Stimulated activated effector memory CD8-positive, alpha-beta T cell treated with anti-CD3 and anti-CD28 coated beads, Interleukin-12 subunit alpha, Interleukin-12 subunit beta, amount 100 ng/mL, for 72 hours (primary cell): ENCODE results near the gene FKBP5.

Experiments used
- ATAC-seq: fragments of 150-1000 bp; cut with Tn5 transposase; 2 replicates; pipeline ENCODE4 v1.10.0; 2021
- DNase-seq, 2 donors: peaks; one replicate each; pipeline ENCODE4 v3.0.0; 2021 to 2022; ENCODE audit warnings: low spot score in 2 of 2
- H3K27ac Mint-ChIP-seq: one replicate; pipeline ENCODE4 v1.8.0; 2022; ENCODE audit warnings: mild to moderate bottlenecking, mixed read lengths
- H3K36me3 Mint-ChIP-seq: one replicate; pipeline ENCODE4 v1.8.0; 2022; ENCODE audit warnings: mild to moderate bottlenecking, mixed read lengths
- H3K4me1 Mint-ChIP-seq: one replicate; pipeline ENCODE4 v1.8.0; 2022; ENCODE audit warnings: mixed read lengths
- H3K4me3 Mint-ChIP-seq: one replicate; pipeline ENCODE4 v1.8.0; 2022; ENCODE audit warnings: mild to moderate bottlenecking, mixed read lengths
- H3K9me3 Mint-ChIP-seq: one replicate; pipeline ENCODE4 v1.8.0; 2022; ENCODE audit warnings: mixed read lengths

FKBP5 gene

DNA sequence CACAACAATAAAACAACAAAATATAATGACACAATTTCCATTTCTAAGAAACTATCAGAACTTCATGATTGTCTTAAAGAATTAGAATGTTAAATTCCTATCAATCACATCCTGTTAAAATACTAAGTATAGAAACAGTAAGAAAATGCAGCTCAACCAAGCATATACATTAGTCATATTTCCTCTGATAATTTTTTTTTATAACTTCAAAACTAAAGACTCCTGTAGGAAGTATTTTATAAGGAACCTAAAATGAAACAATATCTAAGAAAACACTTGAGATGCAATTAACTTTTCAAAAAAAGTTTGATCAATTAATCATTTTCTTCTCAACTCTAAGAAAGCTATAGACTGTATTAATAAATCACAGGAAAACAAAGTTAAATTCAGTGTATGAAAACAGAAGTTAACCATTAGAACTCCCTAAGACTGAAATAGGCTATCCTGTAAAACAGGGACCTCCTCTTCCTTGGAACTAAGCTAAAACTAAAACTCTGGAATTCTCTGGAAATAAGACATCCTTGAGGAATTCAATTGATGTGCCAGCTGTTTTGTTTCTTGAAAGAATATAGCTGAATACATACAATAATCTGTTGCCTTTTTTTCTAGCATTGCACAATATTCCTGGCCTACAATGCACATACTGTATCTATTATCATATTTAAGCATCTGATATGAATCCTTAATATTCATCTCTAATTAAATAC lies 19.8 kb downstream of the FKBP5 start:
- H3K4me3 Mint-ChIP-seq, result peak overlapping the region; percentile 59
- peaks cover 18% of the 10 kb centered on the region for H3K4me1 Mint-ChIP-seq
- peak overlapping the region; percentile 94 for H3K27ac Mint-ChIP-seq
- no peaks in the 10 kb centered on the region for H3K9me3 Mint-ChIP-seq
- no peaks in the 10 kb centered on the region for H3K36me3 Mint-ChIP-seq
- DNase-seq (no peak), ATAC-seq (no peak)

DNA sequence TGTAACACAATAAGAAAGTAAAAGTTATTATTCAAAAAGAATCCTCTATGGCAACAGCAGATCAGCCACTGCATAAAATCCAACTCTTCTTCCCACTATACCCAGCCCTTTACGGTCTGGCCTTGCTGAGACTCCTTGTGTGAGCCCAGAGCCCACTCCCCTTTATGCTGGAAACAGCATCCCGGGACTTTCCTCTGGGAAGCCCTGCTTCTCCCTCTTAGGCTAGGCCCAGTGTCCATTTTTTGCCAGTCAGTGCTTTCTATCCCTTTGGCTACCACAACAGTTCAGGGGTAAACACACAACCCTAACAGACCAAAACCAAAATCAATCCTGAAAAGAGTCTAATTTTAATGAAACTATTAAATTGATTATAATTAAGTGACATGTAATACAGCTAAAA lies 20.6 kb downstream of the FKBP5 start:
- Mint-ChIP-seq H3K36me3 (no peaks in the 10 kb centered on the region), H3K27ac (peak overlapping the region; percentile 94), H3K4me1 (peaks cover 15% of the 10 kb centered on the region), H3K4me3 (peak overlapping the region; percentile 59), H3K9me3 (no peaks in the 10 kb centered on the region)
- ATAC-seq (no peak), DNase-seq (no peak)

GRCh38 chr6:35665573-35665972 lies 23.1 kb downstream of the FKBP5 start:
- H3K27ac Mint-ChIP-seq, result no peak overlapping the region
- H3K9me3 Mint-ChIP-seq, result no peaks in the 10 kb centered on the region
- DNase-seq, result no peak
- peaks cover 15% of the 10 kb centered on the region for H3K4me1 Mint-ChIP-seq
- H3K36me3 Mint-ChIP-seq, result no peaks in the 10 kb centered on the region
- peak; percentile 76 for ATAC-seq
- H3K4me3 Mint-ChIP-seq, result no peak overlapping the region

- no peak overlapping the region for H3K4me3 Mint-ChIP-seq
- no peak overlapping the region for H3K27ac Mint-ChIP-seq
- H3K9me3 Mint-ChIP-seq, result no peaks in the 10 kb centered on the region
- H3K4me1 Mint-ChIP-seq, result peaks cover 15% of the 10 kb centered on the region
- DNase-seq, result no peak
- ATAC-seq, result peak; percentile 82
- H3K36me3 Mint-ChIP-seq, result no peaks in the 10 kb centered on the region
Measured at GRCh38 chr6:35664945-35665344, 23.8 kb downstream of the FKBP5 start.

GRCh38 chr6:35663447-35664235 lies 25.1 kb downstream of the FKBP5 start:
- Mint-ChIP-seq H3K36me3 (no peaks in the 10 kb centered on the region), H3K4me1 (peaks cover 5% of the 10 kb centered on the region), H3K4me3 (no peak overlapping the region), H3K9me3 (no peaks in the 10 kb centered on the region), H3K27ac (no peak overlapping the region)
- DNase-seq (no peak), ATAC-seq (peak; percentile 70)

- Mint-ChIP-seq H3K4me3 (no peak overlapping the region), H3K4me1 (peaks cover 2% of the 10 kb centered on the region), H3K9me3 (no peaks in the 10 kb centered on the region), H3K36me3 (no peaks in the 10 kb centered on the region), H3K27ac (no peak overlapping the region)
- no peak for DNase-seq
- no peak for ATAC-seq
Measured at GRCh38 chr6:35662999-35663398, 25.7 kb downstream of the FKBP5 start.

DNA sequence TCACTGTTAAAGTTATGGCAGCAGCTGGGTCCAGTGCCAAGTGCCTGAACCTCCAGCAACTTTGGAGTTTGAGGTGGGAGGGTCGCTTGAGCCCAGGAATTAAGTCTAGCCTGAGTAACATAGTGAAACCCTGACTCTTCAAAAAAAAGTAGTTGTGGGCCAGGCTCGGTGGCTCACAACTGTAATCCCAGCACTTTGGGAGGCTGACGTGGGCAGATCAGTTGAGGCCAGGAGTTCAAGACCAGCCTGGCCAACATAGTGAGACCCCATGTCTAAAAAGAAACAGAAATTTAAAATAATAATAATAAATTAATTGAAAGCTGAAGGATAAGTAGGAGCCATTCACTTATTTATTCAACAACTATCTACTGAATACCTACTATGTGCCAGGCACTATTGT lies 33.8 kb downstream of the FKBP5 start:
- H3K36me3 Mint-ChIP-seq, result no peaks in the 10 kb centered on the region
- DNase-seq (no peak), ATAC-seq (no peak)
- no peak overlapping the region for H3K4me3 Mint-ChIP-seq
- no peak overlapping the region for H3K27ac Mint-ChIP-seq
- H3K4me1 Mint-ChIP-seq, result peaks cover 12% of the 10 kb centered on the region
- no peaks in the 10 kb centered on the region for H3K9me3 Mint-ChIP-seq

DNA sequence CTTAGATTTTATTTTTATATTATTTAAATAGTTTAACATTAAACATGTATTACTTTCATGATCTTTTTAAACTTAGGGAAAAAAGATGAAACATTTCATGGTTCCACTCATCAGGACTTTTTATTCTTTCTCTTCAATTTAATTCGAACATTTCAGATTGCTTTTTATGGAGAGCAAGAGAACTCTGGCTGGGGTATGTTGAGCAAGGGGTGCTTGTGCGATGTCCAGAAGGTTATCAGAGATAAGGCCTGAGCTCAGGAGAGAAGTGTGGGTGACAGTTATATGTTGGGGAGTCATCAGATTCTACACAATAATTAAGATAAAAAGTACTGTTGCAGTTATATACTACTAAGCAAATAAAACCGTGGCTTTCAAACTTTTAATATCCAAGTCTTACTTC lies 37.5 kb downstream of the FKBP5 start:
- ATAC-seq, result no peak
- Mint-ChIP-seq H3K4me3 (no peak overlapping the region), H3K9me3 (no peaks in the 10 kb centered on the region), H3K4me1 (peaks cover 23% of the 10 kb centered on the region), H3K27ac (no peak overlapping the region), H3K36me3 (no peaks in the 10 kb centered on the region)
- DNase-seq, result no peak

- H3K27ac Mint-ChIP-seq, result no peak overlapping the region
- H3K4me3 Mint-ChIP-seq, result no peak overlapping the region
- peaks cover 28% of the 10 kb centered on the region for H3K4me1 Mint-ChIP-seq
- H3K36me3 Mint-ChIP-seq, result peaks cover 5% of the 10 kb centered on the region
- DNase-seq (no peak), ATAC-seq (no peak)
- no peaks in the 10 kb centered on the region for H3K9me3 Mint-ChIP-seq
Measured at GRCh38 chr6:35650015-35650414, 38.7 kb downstream of the FKBP5 start.

DNA sequence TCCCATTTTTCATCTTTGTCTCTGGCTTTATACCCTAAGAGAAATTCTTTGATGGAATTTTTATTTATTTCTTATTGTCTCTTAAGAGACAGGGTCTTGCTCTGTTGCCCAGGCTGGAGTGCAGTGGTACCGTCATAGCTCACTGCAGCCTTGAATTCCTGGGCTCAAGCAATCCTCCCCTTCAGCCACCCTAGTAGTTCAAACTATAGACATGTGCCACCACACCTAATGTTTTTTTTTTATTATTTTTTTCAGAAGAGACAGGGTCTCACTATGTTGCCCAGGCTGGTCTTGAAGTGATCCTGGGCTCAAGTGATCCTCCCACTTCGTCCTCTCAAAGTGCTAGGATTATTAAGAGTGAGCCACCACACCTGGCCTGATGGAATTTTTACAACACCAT lies 40.5 kb downstream of the FKBP5 start:
- no peak for ATAC-seq
- no peak for DNase-seq
- Mint-ChIP-seq H3K9me3 (no peaks in the 10 kb centered on the region), H3K36me3 (peaks cover 6% of the 10 kb centered on the region), H3K4me1 (peaks cover 31% of the 10 kb centered on the region), H3K4me3 (no peak overlapping the region), H3K27ac (no peak overlapping the region)

DNA sequence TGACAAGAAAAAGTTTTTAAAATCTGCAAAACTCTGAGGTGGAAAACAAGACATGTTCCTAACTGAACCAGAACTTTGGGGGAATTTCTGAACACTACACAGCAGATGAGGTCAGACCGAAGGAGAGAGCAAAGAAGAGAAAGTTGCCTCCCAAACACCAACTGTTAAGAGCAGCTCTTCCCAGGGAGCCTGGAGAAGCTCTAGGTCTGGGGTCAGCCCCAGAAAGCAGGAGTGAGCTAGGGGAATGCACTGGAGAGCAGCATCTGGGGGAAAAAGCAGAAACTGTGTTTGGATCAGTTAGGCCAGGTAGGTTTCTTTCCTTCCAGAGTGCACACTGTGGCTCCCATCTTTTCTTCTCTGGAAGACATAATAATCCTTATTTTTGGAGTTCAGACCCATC lies 41.3 kb downstream of the FKBP5 start:
- H3K36me3 Mint-ChIP-seq, result peaks cover 10% of the 10 kb centered on the region
- H3K27ac Mint-ChIP-seq, result peak overlapping the region; percentile 61
- ATAC-seq (no peak), DNase-seq (no peak)
- no peaks in the 10 kb centered on the region for H3K9me3 Mint-ChIP-seq
- peaks cover 31% of the 10 kb centered on the region for H3K4me1 Mint-ChIP-seq
- H3K4me3 Mint-ChIP-seq, result no peak overlapping the region

- Mint-ChIP-seq H3K4me1 (peaks cover 25% of the 10 kb centered on the region), H3K4me3 (no peak overlapping the region), H3K27ac (no peak overlapping the region), H3K36me3 (peaks cover 48% of the 10 kb centered on the region), H3K9me3 (no peaks in the 10 kb centered on the region)
- DNase-seq (no peak), ATAC-seq (no peak)
Measured at GRCh38 chr6:35643162-35643535, 45.6 kb downstream of the FKBP5 start.

DNA sequence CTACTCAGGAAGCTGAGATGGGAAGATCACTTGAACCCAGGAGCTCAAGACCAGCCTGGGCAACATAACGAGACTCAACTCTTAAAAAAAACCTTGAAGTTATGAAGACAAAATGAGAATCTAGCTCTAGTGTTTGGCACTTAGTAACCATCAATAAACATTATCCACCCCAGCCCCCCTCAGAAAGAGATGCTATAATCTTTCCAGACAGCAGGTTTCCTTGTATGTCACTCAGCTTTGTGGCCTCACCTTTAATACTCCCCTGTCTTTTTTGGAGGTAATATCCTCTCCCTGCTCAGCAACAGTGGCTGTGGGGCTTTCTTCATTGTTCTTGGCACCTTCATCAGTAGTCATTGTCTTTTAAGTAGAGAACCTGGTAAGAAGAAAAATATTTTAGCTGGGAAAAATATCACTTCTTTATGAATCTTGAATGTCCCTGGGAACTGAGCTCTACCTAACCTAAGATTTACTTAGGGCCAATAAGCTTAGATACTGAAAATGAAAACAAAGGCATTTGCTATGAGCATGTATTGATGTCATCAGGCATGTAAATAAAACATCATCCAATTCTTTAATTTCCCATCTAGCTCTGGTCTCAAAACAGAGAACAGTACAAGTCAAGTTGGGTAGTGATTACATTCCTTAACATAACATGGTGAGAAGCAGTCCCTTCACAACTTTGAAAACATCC lies 46.1 kb downstream of the FKBP5 start:
- H3K4me1 Mint-ChIP-seq, result peaks cover 24% of the 10 kb centered on the region
- H3K27ac Mint-ChIP-seq, result no peak overlapping the region
- H3K36me3 Mint-ChIP-seq, result peaks cover 53% of the 10 kb centered on the region
- no peaks in the 10 kb centered on the region for H3K9me3 Mint-ChIP-seq
- DNase-seq (no peak), ATAC-seq (no peak)
- no peak overlapping the region for H3K4me3 Mint-ChIP-seq

GRCh38 chr6:35640017-35640664 lies 48.6 kb downstream of the FKBP5 start:
- ATAC-seq, result peak; percentile 69
- no peak for DNase-seq
- no peaks in the 10 kb centered on the region for H3K9me3 Mint-ChIP-seq
- peaks cover 11% of the 10 kb centered on the region for H3K4me1 Mint-ChIP-seq
- H3K4me3 Mint-ChIP-seq, result no peak overlapping the region
- no peak overlapping the region for H3K27ac Mint-ChIP-seq
- H3K36me3 Mint-ChIP-seq, result peaks cover 74% of the 10 kb centered on the region

- H3K36me3 Mint-ChIP-seq, result peaks cover 75% of the 10 kb centered on the region
- ATAC-seq, result no peak
- no peak overlapping the region for H3K4me3 Mint-ChIP-seq
- H3K9me3 Mint-ChIP-seq, result no peaks in the 10 kb centered on the region
- DNase-seq, result no peak
- H3K4me1 Mint-ChIP-seq, result peaks cover 5% of the 10 kb centered on the region
- no peak overlapping the region for H3K27ac Mint-ChIP-seq
Measured at GRCh38 chr6:35638679-35639078, 50.0 kb downstream of the FKBP5 start.
